Sigmoid colon (tissue), 7 donors: ENCODE measurements around the gene OR8B8. TPM values are rescaled to one million over a fixed set of nuclear protein-coding genes. Genes with fewer than 3 reads are reported as not detected.

Experiments
- DNase-seq: peaks from one replicate; pipeline ENCODE4 v3.0.0-alpha.2; 2019
- H3K27ac ChIP-seq, 4 donors: fragments of 200-600 bp; sonication (generic); one replicate each; pipeline ENCODE4 v1.5.1; 2016 to 2019; ENCODE audit warnings: mild to moderate bottlenecking in 1 of 4
- H3K27me3 ChIP-seq, 3 donors: fragments of 200-600 bp; sonication (generic); one replicate each; pipeline ENCODE4 v1.5.1; 2019; ENCODE audit warnings: mild to moderate bottlenecking in 1 of 3
- H3K36me3 ChIP-seq, 4 donors: fragments of 200-600 bp; sonication (generic); one replicate each; pipeline ENCODE4 v1.5.1; 2016 to 2019
- H3K4me1 ChIP-seq, 4 donors: fragments of 200-600 bp; sonication (generic); one replicate each; pipeline ENCODE4 v1.5.1; 2017 to 2019
- H3K4me3 ChIP-seq, 4 donors: fragments of 200-600 bp; sonication (generic); one replicate each; pipeline ENCODE4 v1.5.1; 2017 to 2019; ENCODE audit warnings: mild to moderate bottlenecking in 2 of 4, moderate library complexity in 1 of 4
- H3K9me3 ChIP-seq, 4 donors: fragments of 200-600 bp in 3 of 4; sonication (generic) in 3 of 4; one replicate each; pipeline versions ENCODE4 v1.5.1 to v1.6.1; 2013 to 2019
- CTCF ChIP-seq, 4 experiments: fragments of 450-650 bp in 3 of 4; fragments of 200-600 bp in 1 of 4; IDR thresholded peaks; one replicate each; pipeline ENCODE4 v1.5.1; 2016 to 2019; ENCODE audit warnings: antibody characterized with exemption in 4 of 4, mild to moderate bottlenecking in 3 of 4, moderate library complexity in 2 of 4
- EP300 ChIP-seq, 4 donors: sonication (generic); formaldehyde crosslinking; IDR thresholded peaks; one replicate each; pipeline ENCODE4 v1.6.1; 2017; ENCODE audit warnings: antibody characterized with exemption in 4 of 4
- POLR2A ChIP-seq, 2 donors: fragments of 450-650 bp; IDR thresholded peaks; one replicate each; pipeline ENCODE4 v1.6.1; 2016; ENCODE audit warnings: antibody characterized with exemption in 2 of 2, mild to moderate bottlenecking in 2 of 2, moderate library complexity in 2 of 2
- POLR2AphosphoS5 ChIP-seq, 4 donors: sonication (generic); formaldehyde crosslinking; IDR thresholded peaks; one replicate each; pipeline ENCODE4 v1.6.1; 2017; ENCODE audit warnings: antibody characterized with exemption in 4 of 4
- WGBS, 2 donors: extraction: QIAGEN DNeasy Blood & Tissue Kit; methylation state at CpG; one replicate each; pipeline ENCODE4 v1.1.7; 2013; 5-methylcytosine and 5-hydroxymethylcytosine counted together
- intact Hi-C: fragments of 100-400 bp; cut with DNase I; formaldehyde crosslinking; loops from one replicate; pipeline ENCODE4 v1.15.1; 2023
- polyA plus RNA-seq, 3 donors: library from polyadenylated mRNA; stranded (reverse); fragments of 200-250 nt; gene quantifications; one replicate each; pipeline ENCODE4 v1.2.3, GENCODE V29; 2013
- total RNA-seq, 4 donors: library from RNA; depleted of rRNA; stranded (reverse); fragments of >200 nt; gene quantifications; one replicate each; pipeline ENCODE4 v1.1.0, GENCODE V29; 2016
- donor health status: healthy with polysubstance abuse.
- donor health status: Bipolar disorder and iron deficiency.
- donor health status: healthy.

The OR8B8 gene
- total and polyA plus RNA-seq, 7 donors, result not detected

GRCh38 chr11:124442847-124443246, 2.6 kb downstream of the OR8B8 start:
- H3K27ac ChIP-seq, result no peak overlapping the region
- TF ChIP-seq POLR2A (IDR thresholded peaks at IDR 0.05), result no peak
- no peak for TF ChIP-seq POLR2AphosphoS5 (IDR thresholded peaks at IDR 0.05)
- no peak for TF ChIP-seq CTCF (IDR thresholded peaks at IDR 0.05)
- no peak for TF ChIP-seq EP300 (IDR thresholded peaks at IDR 0.05)
- peaks cover 0 to 2% (median 0%) of the 10 kb centered on the region in 4 donors for H3K9me3 ChIP-seq
- H3K27me3 ChIP-seq, result no peaks in the 10 kb centered on the region
- no peak for DNase-seq
- H3K4me3 ChIP-seq, result no peak overlapping the region
- 41 to 72% methylated on average over 2 of the region's 2 CpGs for WGBS, 2 donors
- H3K4me1 ChIP-seq, result no peaks in the 10 kb centered on the region
- H3K36me3 ChIP-seq, result no peaks in the 10 kb centered on the region
- intact Hi-C loops, result no loop called here

- no peaks in the 10 kb centered on the region for H3K36me3 ChIP-seq
- H3K27ac ChIP-seq, result no peak overlapping the region
- H3K4me1 ChIP-seq, result no peaks in the 10 kb centered on the region
- no peak for DNase-seq
- 42 to 67% methylated on average over 6 of the region's 6 CpGs for WGBS, 2 donors
- H3K9me3 ChIP-seq, result no peaks in the 10 kb centered on the region
- no peak overlapping the region for H3K4me3 ChIP-seq
- intact Hi-C loops, result no loop called here
- H3K27me3 ChIP-seq, result no peaks in the 10 kb centered on the region
- TF ChIP-seq POLR2AphosphoS5 (IDR thresholded peaks at IDR 0.05) (no peak), POLR2A (IDR thresholded peaks at IDR 0.05) (no peak), EP300 (IDR thresholded peaks at IDR 0.05) (no peak), CTCF (IDR thresholded peaks at IDR 0.05) (no peak)
These were observed 3.1 kb downstream of the OR8B8 start for GRCh38 chr11:124442442-124442841.

GRCh38 chr11:124441519-124441918, 4.0 kb downstream of the OR8B8 start:
- no peaks in the 10 kb centered on the region for H3K9me3 ChIP-seq
- no peak for DNase-seq
- no peak overlapping the region for H3K27ac ChIP-seq
- no peak overlapping the region for H3K4me3 ChIP-seq
- no peaks in the 10 kb centered on the region for H3K27me3 ChIP-seq
- TF ChIP-seq POLR2AphosphoS5 (IDR thresholded peaks at IDR 0.05) (no peak), EP300 (IDR thresholded peaks at IDR 0.05) (no peak), POLR2A (IDR thresholded peaks at IDR 0.05) (no peak), CTCF (IDR thresholded peaks at IDR 0.05) (no peak)
- no peaks in the 10 kb centered on the region for H3K36me3 ChIP-seq
- intact Hi-C loops, result no loop called here
- H3K4me1 ChIP-seq, result no peaks in the 10 kb centered on the region
- 81 to 87% methylated on average over 7 of the region's 7 CpGs for WGBS, 2 donors

GRCh38 chr11:124441081-124441480, 4.4 kb downstream of the OR8B8 start:
- H3K9me3 ChIP-seq, result no peaks in the 10 kb centered on the region
- no peaks in the 10 kb centered on the region for H3K36me3 ChIP-seq
- no peaks in the 10 kb centered on the region for H3K4me1 ChIP-seq
- no peak for DNase-seq
- WGBS, 2 donors, result 71 to 84% methylated on average over 5 of the region's 5 CpGs
- intact Hi-C loops, result no loop called here
- H3K27ac ChIP-seq, result no peak overlapping the region
- no peak for TF ChIP-seq CTCF (IDR thresholded peaks at IDR 0.05)
- no peak for TF ChIP-seq EP300 (IDR thresholded peaks at IDR 0.05)
- no peak for TF ChIP-seq POLR2AphosphoS5 (IDR thresholded peaks at IDR 0.05)
- no peak for TF ChIP-seq POLR2A (IDR thresholded peaks at IDR 0.05)
- no peaks in the 10 kb centered on the region for H3K27me3 ChIP-seq
- H3K4me3 ChIP-seq, result no peak overlapping the region

DNA sequence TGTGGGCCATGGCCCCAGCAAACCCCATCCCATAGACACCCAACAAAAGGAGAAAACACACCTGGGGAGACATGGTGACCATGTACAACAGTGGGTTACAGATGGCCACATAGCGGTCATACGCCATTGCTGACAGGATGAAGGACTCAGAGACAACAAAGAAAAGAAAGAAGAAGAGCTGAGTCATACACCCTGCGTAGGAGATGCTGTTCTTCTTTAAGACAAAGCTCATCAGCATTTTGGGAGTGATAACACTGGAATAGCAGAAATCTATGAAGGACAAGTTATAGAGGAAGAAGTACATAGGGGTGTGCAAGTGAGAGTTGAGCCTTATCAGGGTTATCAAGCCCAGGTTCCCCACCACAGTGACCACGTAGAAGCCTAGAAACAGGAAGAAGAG, 4.9 kb downstream of the OR8B8 start:
- H3K27me3 ChIP-seq, result no peaks in the 10 kb centered on the region
- DNase-seq, result no peak

More for the DNA sequence above, 4.9 kb downstream of the OR8B8 start:
- H3K27ac ChIP-seq, result no peak overlapping the region
- WGBS, 2 donors, result 79 to 83% methylated on average over 4 of the region's 4 CpGs
- no peaks in the 10 kb centered on the region for H3K36me3 ChIP-seq
- intact Hi-C loops, result no loop called here
- H3K4me3 ChIP-seq, result no peak overlapping the region
- H3K4me1 ChIP-seq, result no peaks in the 10 kb centered on the region
- TF ChIP-seq CTCF (IDR thresholded peaks at IDR 0.05), result no peak
- TF ChIP-seq EP300 (IDR thresholded peaks at IDR 0.05), result no peak
- TF ChIP-seq POLR2A (IDR thresholded peaks at IDR 0.05), result no peak
- no peak for TF ChIP-seq POLR2AphosphoS5 (IDR thresholded peaks at IDR 0.05)
- H3K9me3 ChIP-seq, result no peaks in the 10 kb centered on the region
